GM12892 (cell line): Measurements from ENCODE around the gene TRPM2.

ENCODE experiments used
- DNase-seq: peaks from one replicate; pipeline ENCODE4 v3.0.0; 2011; ENCODE audit not compliant: insufficient read length
- FAIRE-seq: peaks from 2 replicates; lab custom pipeline; 2011; peaks lifted over from hg19 to GRCh38; lab: Jason Lieb, UNC
- POLR2A ChIP-seq: IDR thresholded peaks from 2 replicates; pipeline ENCODE4 v1.6.1; 2011; ENCODE audit warnings: low read depth, low read length, control low read depth
- POLR2AphosphoS5 ChIP-seq: IDR thresholded peaks from 2 replicates; pipeline ENCODE4 v1.6.1; 2011; ENCODE audit warnings: low read depth, low read length, control low read depth
- TAF1 ChIP-seq: IDR thresholded peaks from 2 replicates; pipeline ENCODE4 v1.6.1; 2011; ENCODE audit warnings: low read depth, mild to moderate bottlenecking, control low read depth, low read length, borderline replicate concordance

TRPM2 gene

DNA sequence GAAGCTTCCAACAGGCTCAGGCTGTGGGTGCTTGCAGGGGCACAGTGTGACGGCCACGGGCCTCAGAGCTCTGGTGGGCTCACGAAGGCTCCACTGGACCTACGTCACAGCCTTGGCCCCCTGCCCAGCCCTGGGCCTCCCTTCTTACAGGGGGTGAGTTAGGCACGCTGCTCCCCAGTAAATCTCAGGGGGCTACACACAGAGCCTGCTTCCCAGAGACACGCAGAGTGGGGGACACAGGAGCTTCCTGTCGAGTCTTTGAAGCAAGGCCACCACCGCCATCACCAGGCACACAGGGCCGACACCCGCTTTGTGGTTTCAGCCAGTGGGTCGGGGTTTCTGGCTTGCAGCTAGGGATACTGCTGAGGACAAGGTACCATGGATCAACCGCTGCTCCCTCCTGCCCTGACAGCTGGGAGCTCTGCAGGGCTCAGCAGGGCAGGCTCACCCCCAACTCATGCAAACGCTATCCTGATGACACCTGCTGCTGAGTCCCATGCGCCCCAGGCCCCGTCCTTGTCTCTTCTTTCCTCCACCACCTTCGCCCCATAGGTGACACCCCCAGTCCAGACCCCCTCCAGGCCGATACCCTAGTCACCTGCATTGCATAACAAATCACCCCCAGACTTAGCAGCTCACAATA, 8.8 kb upstream of the TRPM2 start:
- TF ChIP-seq TAF1 (no peak), POLR2AphosphoS5 (no peak), POLR2A (no peak)
- DNase-seq: no peak
- FAIRE-seq: no peak

DNA sequence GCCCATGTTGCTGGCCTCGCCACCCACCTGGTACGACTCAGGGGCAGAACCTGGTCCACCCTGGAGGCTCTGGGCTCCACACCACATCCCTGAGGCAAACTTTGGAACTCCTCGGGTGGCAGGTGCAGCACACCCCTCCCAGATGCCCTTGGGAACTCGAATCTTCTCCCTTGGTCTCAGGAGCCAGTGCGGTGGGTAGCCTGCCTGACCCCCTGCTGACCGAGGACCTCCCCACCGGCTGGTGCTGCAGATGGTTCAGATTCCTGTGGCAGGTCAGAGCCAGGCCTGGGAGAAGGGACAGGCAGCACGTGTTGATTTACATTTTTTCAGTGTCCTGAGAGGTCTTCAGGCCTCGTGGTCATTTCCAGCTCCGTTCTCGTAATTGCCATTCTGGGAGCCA, 7.9 kb upstream of the TRPM2 start:
- DNase-seq (no peak), FAIRE-seq (no peak)
- TF ChIP-seq TAF1: no peak
- TF ChIP-seq POLR2A: no peak
- no peak for TF ChIP-seq POLR2AphosphoS5

DNA sequence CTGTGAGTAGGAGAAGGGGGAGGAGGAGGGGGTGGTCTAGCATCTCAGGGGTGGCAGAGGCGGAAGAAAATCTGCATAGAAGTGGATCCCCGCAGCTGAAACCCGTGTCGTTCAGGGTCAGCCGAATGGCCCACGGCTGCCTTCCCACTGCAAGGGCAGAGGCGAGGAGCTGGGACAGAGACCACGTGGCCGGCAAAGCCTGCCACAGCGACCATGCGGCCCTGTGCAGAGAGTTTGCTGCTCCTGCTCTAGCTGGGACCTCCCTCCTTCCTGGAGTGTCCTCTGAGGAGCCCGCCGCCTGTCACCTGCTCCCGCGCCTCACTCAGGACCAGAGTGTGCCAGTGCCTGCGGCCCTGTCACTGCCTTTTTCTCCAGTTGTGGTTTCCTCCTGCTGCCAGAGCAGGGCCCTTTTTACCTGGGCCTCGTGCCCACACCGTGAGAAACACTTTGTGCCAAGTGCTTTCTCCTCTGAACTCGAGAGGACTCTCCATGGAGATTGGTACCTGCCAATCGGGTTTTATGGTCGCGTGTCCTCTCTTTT, 5.4 kb upstream of the TRPM2 start:
- DNase-seq: no peak
- no peak for FAIRE-seq
- TF ChIP-seq POLR2AphosphoS5 (no peak), TAF1 (no peak), POLR2A (no peak)

DNA sequence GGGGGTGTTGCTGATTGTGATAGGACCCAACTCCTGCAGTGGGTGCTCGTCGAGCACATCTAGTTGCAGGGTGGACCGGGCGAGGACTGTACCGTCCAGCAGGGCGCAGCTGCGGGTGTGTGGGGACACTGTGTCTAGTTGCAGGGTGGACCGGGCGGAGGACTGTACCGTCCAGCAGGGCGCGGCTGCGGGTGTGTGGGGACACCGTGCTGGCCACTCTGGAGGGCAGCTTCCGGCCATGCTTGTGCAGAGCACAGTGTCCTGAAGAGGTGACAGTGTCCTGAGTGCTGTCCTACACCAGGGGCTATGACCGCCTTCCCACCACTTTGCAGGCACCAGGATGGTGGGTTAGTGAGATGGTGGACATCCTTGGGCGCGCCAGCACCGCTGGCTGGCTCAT, 4.6 kb upstream of the TRPM2 start:
- DNase-seq (no peak), FAIRE-seq (no peak)
- TF ChIP-seq TAF1 (no peak), POLR2A (no peak), POLR2AphosphoS5 (no peak)

DNA sequence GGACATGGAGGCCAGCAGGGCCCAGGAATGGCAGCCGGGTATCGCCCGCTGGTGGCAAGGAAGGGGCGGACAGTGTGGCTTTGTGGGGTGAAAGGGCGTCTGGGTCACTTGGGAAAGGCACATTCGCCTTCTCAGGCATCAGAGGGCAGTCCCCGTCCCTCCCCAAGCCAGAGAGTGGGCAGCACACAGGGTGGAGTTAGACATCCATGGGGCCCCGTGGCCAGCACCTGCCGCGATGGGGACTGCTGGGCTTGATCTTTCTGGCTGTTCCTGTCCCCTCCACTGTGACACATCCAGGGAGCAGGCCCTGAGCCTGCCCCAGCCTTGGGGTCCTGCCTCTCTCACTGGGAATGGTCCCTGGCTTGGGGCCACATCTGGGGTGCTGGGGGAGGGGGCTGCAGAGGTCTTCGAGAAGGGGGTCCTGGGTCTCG, 4.0 kb upstream of the TRPM2 start:
- TF ChIP-seq POLR2A (no peak), POLR2AphosphoS5 (no peak), TAF1 (no peak)
- DNase-seq (no peak), FAIRE-seq (no peak)

DNA sequence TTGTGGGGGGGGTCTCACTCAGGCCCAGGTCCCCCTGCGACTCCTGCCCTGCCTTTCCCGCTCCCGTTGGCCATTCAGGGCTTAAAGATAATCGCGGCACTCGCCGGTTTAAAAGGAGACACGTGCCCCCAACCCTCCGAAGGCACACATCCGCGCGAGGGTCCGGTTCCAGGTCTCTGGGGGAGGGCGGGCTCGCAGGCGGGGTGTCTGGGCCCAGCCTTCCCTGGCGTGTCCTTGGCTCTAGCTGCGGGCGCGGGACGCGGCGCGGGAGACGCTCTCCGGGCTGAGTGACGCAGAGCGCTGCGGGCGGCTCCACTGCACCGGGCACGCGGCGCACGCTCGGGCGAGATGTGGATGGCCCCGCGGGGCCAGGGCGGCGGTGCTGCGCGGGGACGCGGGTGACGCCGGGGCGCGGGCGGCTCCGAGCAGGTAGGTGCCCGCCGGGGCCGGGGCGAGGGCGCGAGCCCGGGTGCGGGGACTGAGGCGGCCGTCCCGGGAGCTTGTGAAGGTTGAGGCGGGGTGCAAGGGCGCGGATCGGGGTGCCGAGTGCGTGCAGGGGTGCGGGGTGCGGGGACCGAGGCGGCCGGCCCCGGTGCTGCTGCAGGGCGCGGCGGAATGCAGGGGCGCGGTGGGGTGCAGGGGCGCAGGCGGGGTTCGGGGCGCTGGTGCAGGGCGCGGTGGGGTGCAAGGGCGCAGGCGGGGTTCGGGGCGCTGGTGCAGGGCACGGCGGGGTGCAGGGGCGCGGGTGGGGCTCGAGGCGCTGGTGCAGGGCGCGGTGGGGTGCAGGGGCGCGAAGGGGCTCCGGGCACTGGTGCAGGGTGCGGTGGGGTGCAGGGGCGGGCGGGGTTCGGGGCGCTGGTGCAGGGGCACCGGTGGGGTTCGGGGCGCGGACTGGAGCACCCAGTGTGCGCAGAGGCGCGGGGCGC, 3.3 kb upstream of the TRPM2 start:
- FAIRE-seq: no peak
- TF ChIP-seq POLR2A (no peak), POLR2AphosphoS5 (no peak), TAF1 (no peak)
- DNase-seq: no peak

DNA sequence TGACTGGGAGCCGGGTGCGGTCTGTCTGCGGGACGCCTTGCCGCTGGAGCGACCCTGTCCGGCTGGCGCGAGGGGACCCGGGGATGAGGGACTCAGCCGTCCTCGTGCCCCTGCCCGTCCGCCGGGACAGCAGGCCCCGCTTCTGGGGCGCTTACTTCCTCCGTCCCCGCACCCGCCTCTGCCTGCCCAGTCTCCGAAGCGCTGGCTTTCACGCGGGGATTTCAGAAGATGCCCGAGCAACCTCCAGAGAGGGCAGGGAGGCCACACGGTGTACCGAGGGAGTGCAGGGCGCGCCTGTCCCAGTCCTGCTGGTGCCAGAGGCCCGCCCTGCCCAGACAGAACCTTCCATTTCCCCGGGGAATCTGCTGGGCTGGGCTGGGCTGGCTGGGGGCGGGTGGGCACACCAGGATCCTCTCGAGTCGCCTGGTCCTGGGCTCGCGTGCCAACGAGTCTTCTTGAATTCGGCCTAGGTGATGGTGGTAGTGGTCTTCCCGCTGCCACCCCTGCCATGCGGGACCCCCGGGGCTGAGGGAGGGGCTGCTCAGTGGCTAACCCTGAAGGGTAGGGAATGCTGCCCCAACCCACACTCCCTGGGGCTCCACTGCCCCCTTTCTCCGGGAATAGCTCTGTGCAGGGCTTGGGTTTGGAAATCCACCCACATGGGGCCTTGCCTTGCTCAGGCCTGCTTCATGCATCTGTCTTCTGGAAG, 2.5 kb upstream of the TRPM2 start:
- FAIRE-seq (no peak), DNase-seq (no peak)
- no peak for TF ChIP-seq POLR2A

DNA sequence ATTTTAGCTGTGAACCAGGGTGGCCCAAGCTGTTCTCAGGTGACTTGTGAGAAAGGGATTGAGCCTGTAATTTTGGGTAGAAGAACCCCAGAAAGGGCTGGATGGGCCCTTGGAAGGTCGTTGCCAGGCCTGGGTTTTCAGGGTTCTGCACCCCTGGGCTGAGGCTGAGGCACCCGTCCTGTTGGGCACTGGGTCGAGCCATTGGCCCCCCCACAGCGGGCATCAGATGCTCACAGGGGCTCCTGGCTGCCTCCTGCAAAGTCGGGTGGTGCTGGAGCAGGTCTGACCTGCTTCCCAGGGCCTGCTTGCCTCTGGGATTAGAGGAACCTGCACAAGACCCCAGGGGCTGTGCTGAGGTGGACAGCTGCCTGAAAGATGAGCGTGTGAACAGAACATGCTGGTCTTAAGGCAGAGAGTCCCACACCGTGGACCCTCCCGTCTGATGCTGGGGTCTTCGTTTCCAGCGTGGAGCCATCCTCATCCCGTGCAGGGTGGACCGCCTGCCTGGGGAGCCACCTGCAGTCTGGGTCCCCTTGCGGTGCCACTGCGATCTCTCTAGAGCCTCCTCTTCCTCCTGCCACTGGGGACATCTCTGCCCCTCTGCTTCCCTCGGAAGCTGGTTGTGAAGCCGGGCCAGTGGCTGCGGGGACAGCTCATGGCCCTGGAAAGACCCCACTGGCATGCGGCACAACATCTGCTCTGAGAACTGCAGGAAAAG, 1.7 kb upstream of the TRPM2 start:
- FAIRE-seq: no peak
- TF ChIP-seq TAF1: no peak
- TF ChIP-seq POLR2AphosphoS5: no peak
- no peak for TF ChIP-seq POLR2A
- no peak for DNase-seq

DNA sequence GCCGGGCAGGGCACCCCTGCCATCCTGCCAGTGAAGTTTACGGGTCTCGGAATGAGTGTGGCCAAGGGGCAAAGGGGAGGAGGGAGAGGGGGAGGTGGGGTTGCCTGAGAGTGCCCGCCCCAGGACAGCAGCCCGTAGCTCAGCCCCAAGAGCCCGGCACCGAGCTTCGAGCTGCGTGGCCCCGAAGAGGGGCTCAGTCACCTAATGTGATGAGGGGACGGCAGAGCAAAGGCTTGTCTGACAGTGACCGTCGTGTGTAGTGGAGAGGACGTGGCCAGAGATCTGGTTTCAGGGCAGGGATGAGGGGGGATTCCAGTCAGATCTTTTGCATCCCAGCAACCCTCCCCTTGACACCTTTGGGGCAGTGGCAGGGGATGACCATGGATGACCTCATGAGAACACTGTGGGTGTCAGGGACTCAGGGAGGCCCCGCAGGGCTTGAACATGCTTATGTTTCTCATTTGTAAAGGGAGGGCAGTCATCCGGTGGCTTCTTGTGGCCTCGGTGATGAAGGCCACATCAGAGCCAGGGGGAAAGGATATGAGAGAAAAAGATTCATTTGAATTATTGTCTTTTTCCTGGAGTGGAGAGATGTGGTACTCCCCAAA, 1.1 kb upstream of the TRPM2 start:
- FAIRE-seq: no peak
- TF ChIP-seq POLR2AphosphoS5: no peak
- DNase-seq: no peak

DNA sequence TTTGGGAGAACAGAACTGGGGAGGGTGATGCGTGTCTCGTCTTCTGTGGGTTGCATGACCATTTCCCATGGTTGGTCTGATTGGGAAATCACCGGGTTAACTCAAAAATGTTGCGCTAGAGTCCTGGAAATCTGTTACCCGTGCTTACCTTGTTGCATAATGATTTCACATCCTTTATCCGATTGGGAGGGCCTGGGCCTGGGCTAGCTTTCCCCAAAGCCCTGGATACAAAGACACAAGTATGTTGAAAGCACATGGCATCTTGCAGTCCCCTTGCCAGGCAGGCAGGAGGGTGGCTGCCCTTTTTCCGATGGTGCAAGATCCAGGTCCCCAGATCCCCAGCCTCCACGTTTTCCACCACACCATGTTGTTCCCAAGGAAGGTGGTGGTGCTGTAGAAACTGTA, 582 bp downstream of the TRPM2 start:
- DNase-seq: no peak
- TF ChIP-seq POLR2A (no peak), TAF1 (no peak), POLR2AphosphoS5 (no peak)
- FAIRE-seq: no peak
